Raji (cell line): ENCODE measurements around the gene CBX6.

Experiments used
- POLR2A ChIP-seq: IDR thresholded peaks from 2 replicates; pipeline ENCODE4 v1.6.1; 2011; ENCODE audit warnings: low read depth, low read length, control low read depth; ENCODE audit not compliant: insufficient read depth

CBX6 gene

GRCh38 chr22:38879961-38880360, 7.9 kb upstream of the CBX6 start:
- TF ChIP-seq POLR2A: no peak

- no peak for TF ChIP-seq POLR2A
These were observed 7.2 kb upstream of the CBX6 start for GRCh38 chr22:38879108-38879729.

- no peak for TF ChIP-seq POLR2A
These were observed 6.0 kb upstream of the CBX6 start for GRCh38 chr22:38878001-38878400.

GRCh38 chr22:38874529-38875222, 2.7 kb upstream of the CBX6 start:
- no peak for TF ChIP-seq POLR2A

- no peak for TF ChIP-seq POLR2A
These were observed 1.7 kb upstream of the CBX6 start for GRCh38 chr22:38873469-38874411.

GRCh38 chr22:38872831-38873248, 824 bp upstream of the CBX6 start:
- TF ChIP-seq POLR2A: no peak

GRCh38 chr22:38871360-38872171, 450 bp downstream of the CBX6 start:
- TF ChIP-seq POLR2A: no peak

- TF ChIP-seq POLR2A: no peak
These were observed 1.1 kb downstream of the CBX6 start for GRCh38 chr22:38870791-38871359.

- TF ChIP-seq POLR2A: no peak
These were observed 1.7 kb downstream of the CBX6 start for GRCh38 chr22:38870312-38870741.

- TF ChIP-seq POLR2A: no peak
These were observed 2.4 kb downstream of the CBX6 start for GRCh38 chr22:38869663-38870062.

- no peak for TF ChIP-seq POLR2A
These were observed 3.1 kb downstream of the CBX6 start for GRCh38 chr22:38868886-38869381.

GRCh38 chr22:38868286-38868721, 3.7 kb downstream of the CBX6 start:
- TF ChIP-seq POLR2A: no peak

- no peak for TF ChIP-seq POLR2A
These were observed 4.3 kb downstream of the CBX6 start for GRCh38 chr22:38867471-38868285.
